Suprapubic skin (tissue), 4 donors: Measurements from ENCODE around the gene BMP8A.

Experiments used
- CTCF ChIP-seq, 2 donors: fragments of 200-600 bp in 1 of 2; fragments of 450-650 bp in 1 of 2; sonication (generic) in 1 of 2; IDR thresholded peaks; one replicate each; pipeline ENCODE4 v1.5.1; 2016 to 2019; ENCODE audit warnings: antibody characterized with exemption in 2 of 2, mild to moderate bottlenecking in 1 of 2, moderate library complexity in 1 of 2
- EP300 ChIP-seq: sonication (generic); formaldehyde crosslinking; IDR thresholded peaks from one replicate; pipeline ENCODE4 v1.6.1; 2017; ENCODE audit warnings: antibody characterized with exemption
- POLR2A ChIP-seq, 2 donors: fragments of 450-650 bp; IDR thresholded peaks; one replicate each; pipeline ENCODE4 v1.6.1; 2017; ENCODE audit warnings: antibody characterized with exemption in 2 of 2, mild to moderate bottlenecking in 2 of 2, moderate library complexity in 2 of 2
- POLR2AphosphoS5 ChIP-seq, 3 donors: sonication (generic); formaldehyde crosslinking; IDR thresholded peaks; one replicate each; pipeline ENCODE4 v1.6.1; 2017; ENCODE audit warnings: antibody characterized with exemption in 3 of 3

- no peak for TF ChIP-seq CTCF (IDR thresholded peaks at IDR 0.05)
- TF ChIP-seq POLR2A (IDR thresholded peaks at IDR 0.05), result no peak
- no peak for TF ChIP-seq POLR2AphosphoS5 (IDR thresholded peaks at IDR 0.05)
- no peak for TF ChIP-seq EP300
These were observed 79.2 kb downstream of the BMP8A start for GRCh38 chr1:39570477-39571177.
